Left colon (tissue), 2 donors: ENCODE results near the gene LYPD6B. TPM values are rescaled to one million over a fixed set of nuclear protein-coding genes. Genes with fewer than 3 reads are reported as not detected.

ENCODE experiments used
- ATAC-seq: fragments of 200-7000 bp; cut with Tn5 transposase; one replicate; pipeline ENCODE4 v1.9.1; 2020; ENCODE audit warnings: mild to moderate bottlenecking, moderate library complexity
- DNase-seq, 2 donors: peaks; one replicate each; pipeline ENCODE4 v3.0.0-alpha.2; 2020
- intact Hi-C, 2 donors: fragments of 100-400 bp; cut with DNase I in 1 of 2; cut with micrococcal nuclease in 1 of 2; formaldehyde crosslinking; loops; one replicate each; pipeline versions ENCODE4 v1.11.2 to v1.14.0; 2022; cut with DNase I, micrococcal nuclease
- long read RNA-seq: library from polyadenylated mRNA; unstranded; transcript quantifications from one replicate; pipeline ENCODE4 v2.0.0, GENCODE V29; 2021
- total RNA-seq, 2 donors: library from RNA; stranded (reverse); fragmentation: NEBNext Ultra II Directional; extraction: Animal tissue kit (Norgen Biotek cat#: 25700); gene quantifications; one replicate each; pipeline ENCODE4 v1.2.1, GENCODE V29; 2021
- donor health status: DM: no; HTN: no; CAD: no.
- donor health status: DM: yes; HTN: yes; CAD: no.

LYPD6B gene, protein sequence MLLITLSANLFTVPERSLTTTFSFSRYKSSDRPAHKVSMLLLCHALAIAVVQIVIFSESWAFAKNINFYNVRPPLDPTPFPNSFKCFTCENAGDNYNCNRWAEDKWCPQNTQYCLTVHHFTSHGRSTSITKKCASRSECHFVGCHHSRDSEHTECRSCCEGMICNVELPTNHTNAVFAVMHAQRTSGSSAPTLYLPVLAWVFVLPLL
- 1 to 10 TPM; 1.7 to 7.0 TPM for total RNA-seq
- long read RNA-seq, partial matches to known transcripts, result 0 of 3 reads
- long read RNA-seq, other reads (novel, unspliced or antisense), result 3 of 3 reads

DNA sequence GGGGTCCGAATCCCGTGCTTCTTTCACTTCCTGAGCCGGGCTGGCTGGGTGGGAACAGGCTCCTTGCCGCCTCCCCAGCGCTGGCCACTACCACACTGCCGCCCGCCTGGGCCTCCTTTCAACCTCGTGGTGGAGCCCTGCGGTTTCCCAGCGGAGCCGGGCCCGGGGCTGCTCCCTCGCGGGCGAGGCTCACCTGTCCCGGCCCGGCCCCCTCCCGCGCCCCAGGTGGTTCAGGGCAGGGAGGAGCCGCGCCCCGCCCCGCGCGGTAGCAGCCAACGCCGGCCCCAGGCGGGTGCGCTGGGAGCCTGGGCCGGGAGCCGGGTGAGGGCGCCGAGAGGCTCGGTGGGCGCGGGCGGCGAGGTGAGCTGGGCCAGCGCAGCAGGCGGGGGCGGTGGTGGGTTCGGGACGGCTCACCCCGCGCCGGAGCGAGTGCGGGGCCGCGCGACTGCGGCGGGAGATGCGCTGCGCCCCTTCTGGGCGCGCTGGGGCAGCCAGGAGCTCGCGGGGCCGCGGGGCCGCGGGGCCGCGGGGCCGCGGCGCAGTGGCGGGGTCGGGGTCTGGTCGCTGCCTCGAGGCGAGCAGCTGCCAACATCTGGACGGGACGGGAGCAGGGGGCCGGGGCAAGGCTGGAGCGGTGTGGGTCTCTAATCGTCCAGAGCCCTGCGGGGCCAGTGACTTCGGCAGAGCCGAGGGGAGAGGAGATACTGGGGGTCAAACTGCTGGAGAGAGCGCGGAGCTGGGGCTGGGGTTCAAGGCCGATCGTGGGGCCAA is at the start of gene LYPD6B:
Gene LYPD6B, plus strand, starts transcription at position 258 of the 771 bp plus-strand sequence. CDS start 92,250 bp downstream, outside the sequence.
- DNase-seq (peak; percentile 50 to 78), ATAC-seq (peak; percentile 96)
- intact Hi-C loops, result no loop called here

DNA sequence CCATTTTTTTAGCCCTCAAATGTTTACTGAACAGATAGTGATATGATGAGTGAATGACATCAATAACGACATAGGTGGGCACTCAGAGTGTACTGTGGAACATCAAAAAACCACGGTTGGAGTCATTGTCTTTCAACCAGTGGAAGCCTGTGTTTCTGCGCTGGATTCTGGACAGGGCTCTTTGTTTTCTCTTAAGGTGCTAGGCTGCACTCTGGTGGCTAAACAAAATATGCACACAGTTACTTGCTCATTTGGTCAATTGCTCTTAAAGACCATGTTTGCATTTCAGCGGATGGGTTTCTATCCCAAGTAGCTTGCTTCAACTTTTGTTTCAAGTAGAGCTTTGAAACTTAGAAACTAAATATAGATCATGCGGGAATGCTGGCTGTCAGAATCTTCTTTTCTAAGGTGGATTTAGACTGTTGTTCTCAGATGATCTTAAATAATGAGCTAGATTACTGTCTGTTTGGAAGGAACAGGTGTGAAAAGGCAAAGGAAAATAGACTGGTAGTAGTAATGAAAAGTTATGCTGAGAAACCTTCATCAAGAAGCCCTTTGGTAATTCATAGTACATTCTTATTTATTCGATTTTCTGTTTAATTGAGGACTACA is 48.5 kb upstream of the LYPD6B start:
- DNase-seq (peak; percentile 47 to 48), ATAC-seq (peak; percentile 90)
- intact Hi-C loops, result loop anchor here in 1 of 2 donors (5.0 kb wide), 1 partner anchor 1053 kb away; no protein-coding TSS in a partner anchor

DNA sequence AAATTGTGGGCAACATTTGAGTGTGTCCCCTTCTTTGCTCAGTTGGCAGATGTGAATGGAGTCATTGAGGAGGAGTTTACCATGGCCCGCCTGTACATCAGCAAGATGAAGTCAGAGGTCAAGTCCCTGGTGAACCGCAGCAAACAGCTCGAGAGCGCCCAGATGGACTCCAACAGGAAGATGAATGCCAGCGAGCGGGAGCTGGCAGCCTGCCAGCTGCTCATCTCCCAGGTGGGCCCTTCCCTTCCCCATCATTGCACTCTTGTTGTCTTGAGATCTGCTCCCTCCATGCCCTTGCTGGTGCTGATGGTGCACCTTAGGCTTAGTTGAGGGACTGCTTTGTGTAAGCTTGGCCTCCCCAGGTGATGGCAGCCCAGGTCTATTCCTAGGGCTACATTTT is 47.5 kb upstream of the LYPD6B start:
- DNase-seq, result no peak
- ATAC-seq, result no peak
- intact Hi-C loops, result no loop called here

DNA sequence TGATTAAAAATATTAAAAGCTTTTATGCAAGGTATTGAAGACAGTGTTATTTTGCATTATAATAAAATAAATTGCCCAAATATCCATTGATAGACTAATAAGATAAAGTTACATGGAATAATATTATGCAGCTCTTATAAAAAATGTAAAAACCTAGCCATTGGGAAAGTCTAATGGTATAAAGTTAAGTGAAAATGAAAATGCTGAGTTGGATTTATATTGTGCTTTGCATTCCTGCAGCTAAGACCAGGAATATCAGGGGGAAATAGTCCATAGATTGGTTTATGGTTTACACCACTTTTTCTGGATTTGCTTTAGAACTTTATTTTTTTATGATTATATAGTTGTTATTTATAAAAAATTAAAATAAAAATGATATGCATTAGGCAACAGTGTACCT is 46.1 kb upstream of the LYPD6B start:
- DNase-seq, result no peak
- intact Hi-C loops, result no loop called here
- ATAC-seq, result no peak

DNA sequence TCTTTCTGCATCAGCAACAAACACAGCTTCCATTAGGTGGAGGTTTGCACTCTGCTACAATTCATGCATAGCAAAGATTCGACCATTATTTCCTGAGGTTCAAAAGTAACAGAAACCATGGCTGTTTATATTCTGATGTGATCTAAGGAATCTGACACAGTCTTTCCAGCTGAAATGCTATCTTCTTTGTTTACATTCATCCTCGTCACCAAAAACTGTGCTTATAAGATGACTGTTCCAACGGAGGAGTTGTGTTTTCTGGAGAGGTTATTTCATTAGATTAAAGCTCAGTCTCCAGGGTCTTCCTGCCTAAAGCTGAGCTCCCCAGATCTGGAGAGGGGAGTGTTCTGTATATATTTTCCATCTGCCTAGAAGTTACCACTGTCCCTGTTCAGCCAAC is 45.1 kb upstream of the LYPD6B start:
- ATAC-seq, result no peak
- DNase-seq, result no peak
- intact Hi-C loops, result no loop called here

DNA sequence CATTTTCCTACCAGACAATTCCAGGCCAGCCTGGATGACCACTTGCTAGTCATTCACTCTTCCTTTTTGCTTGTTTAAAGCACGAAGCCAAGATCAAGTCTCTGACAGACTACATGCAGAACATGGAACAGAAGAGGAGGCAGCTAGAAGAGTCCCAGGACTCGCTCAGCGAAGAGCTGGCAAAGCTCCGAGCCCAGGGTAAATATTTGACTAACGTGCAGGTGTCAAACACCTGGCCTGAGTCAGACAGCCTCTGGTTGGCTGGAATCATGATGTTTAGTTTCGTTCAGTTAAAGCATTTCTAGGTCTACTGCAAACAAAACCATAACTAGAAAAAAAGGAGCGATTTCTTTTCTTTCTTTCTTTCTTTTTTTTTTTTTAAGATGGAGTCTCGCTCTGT is 44.2 kb upstream of the LYPD6B start:
- peak; percentile 86 for ATAC-seq
- peak; percentile 58 to 70 for DNase-seq
- intact Hi-C loops, result no loop called here

DNA sequence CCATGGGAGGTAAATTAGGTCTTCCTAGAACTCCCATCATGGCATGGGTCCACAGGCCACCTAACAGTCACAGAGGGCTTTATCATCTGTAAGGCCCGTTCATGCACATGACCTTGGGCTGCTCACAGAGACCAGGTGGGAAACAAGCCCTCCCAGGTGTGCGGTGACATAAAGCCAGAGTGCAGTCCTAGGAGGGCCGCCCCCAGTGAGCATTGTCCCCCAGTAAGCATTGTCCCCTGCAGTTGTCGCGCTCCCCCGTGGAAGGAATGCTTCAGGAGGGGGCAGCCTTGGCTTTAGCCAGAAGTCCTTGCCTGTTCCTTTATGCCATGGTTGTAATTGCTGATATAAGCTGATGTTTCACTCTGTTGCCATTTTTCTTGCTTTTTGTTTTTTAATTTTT is 41.7 kb upstream of the LYPD6B start:
- intact Hi-C loops, result no loop called here
- ATAC-seq, result no peak
- no peak for DNase-seq

DNA sequence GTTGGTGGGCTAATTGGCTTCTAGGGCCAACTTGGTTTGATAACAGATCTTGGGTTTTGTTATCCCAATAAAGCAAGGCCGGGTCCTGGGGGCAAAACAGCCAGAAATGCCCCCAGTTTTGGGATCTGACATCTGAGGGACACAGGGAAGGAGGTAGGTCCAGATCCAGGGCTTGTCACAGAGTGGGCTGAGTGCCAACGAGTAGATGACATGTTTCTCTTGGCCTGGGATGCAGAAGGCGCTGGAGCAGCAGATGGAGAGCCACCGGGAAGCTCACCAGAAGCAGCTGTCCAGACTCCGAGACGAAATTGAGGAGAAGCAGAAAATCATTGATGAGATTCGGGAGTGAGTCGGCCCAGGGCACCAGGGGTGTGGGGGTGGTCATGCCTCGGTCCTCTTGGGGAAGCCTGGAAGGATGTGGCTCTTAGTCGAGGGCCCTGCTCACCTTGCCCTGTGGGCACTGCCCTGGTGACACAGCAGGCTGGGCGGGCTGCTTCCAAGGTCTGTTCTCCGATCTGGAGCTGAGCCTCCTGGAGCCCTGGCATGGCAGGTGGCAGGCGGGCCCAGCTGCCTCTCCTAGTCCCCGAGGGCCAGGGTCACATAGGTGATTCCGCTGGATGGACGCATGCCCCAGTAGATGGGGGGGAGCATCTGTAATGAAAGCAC is 40.2 kb upstream of the LYPD6B start:
- ATAC-seq (no peak), DNase-seq (no peak)
- intact Hi-C loops, result no loop called here

DNA sequence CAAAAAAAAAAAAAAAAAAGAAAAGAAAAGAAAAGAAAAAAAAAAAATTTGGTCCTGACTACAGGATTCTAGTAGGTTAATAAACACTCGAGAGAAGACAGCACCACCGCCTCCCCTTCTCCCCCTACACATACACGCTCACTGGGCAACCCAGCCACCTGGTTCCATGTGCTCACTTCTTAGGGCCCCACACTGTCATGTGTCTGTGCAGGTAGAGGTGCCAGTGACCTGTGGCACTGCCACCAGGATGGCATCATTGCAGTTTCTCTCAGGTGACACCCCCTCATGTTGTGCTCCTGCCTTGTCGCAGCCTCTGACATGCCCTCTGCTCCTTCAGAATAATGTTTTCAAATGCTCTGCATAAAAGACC is 39.7 kb upstream of the LYPD6B start:
- no peak for DNase-seq
- no peak for ATAC-seq
- intact Hi-C loops, result no loop called here

DNA sequence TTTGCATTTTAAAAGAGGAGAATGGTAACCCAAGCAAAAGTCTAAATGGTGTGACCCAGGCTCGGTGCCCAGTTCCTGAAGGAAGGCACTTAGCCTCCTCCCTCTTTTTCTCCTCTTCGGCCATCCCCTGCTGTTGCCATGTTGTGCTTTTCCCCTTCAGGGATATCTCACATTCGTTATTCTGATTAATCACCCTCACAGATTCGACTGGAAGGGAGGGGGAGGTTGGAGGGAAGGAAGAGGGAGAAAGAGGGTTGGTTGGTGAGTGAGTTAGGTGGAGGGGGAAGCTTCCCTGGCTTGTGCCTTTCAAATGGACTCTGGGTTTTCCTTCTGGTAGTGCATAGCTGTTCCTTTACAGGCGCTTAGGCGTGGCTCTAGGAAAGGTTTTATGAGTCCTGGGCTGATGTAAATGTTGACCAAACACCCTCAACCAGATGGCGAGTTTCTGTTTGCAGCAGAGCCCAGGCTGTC is 39.0 kb upstream of the LYPD6B start:
- ATAC-seq, result peak; percentile 98
- intact Hi-C loops, result no loop called here
- DNase-seq, result peak; percentile 56 to 66

DNA sequence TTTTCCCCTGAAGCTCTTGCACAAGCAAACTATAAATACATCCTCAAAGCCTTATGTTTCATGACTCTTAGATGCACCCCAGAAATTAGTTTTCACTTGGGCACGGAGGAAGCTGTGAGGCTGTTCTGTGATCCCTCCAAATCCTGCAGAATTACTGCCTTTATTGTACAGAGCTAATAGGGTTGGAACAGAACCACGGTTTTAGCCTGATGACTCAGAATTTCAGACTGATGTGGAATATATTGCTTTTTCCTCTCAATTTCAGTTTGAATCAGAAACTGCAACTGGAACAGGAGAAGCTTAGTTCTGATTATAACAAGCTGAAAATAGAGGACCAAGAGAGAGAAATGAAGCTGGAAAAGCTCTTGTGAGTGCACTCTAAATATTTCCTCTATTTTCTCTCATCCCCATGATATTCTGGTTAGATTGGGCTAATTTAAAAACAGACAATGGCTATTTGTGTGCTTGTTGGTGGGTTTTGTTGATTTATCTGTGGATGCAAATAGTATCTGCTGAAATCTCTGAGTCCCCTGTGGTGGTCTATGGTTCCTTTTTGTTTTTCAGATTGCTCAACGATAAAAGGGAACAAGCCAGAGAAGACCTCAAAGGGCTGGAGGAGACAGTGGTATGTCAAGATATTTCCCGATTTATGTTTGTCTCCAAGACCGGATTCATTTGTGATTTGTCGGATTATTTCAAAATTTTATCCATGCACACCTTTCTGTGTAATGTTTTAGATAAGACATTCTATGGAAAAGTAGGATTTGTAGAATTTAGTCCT is 38.2 kb upstream of the LYPD6B start:
- intact Hi-C loops, result no loop called here
- DNase-seq, result no peak

DNA sequence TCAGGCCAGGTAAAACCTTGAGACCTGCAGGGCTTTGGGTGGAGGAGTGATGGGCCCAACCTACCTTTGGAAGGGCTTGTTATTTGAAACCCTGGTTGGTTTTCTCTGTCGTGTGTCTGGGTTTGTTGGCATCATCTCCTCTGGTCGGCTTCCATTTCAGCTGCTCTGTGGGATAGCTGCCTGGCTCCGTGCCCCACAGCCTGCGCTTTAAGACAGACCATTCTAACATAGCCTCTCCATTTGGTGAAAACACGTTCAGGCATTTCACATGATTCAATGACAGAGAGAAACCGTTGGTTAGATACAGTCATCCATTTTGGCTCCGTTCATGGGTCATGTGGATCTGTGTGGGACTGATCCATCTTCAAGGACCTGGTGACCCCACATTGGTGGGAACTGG is 37.0 kb upstream of the LYPD6B start:
- ATAC-seq, result no peak
- no peak for DNase-seq
- intact Hi-C loops, result no loop called here

More for the DNA sequence above, 38.2 kb upstream of the LYPD6B start:
- no peak for ATAC-seq

DNA sequence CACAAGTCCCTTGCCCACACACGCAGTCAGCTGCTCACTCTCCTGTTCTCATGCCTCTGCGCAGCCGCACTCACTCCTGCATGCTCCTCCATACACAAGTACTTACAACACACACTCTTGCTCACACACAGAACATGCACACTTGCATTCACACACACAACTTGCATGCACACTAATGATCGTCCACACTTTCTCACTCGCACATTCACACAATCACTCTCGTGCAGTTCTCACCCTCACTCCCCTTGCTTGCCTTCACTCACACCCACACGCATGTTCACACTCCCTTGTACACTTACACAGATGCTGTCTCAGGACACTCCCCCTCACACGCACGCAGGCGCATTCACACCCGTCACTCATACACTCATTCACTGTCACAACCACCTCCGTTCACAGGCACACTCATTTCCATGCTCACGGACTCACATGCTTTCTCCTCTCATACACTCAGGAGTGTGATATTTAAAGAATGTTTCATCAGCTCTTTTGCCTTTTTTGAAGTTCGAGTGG is 36.1 kb upstream of the LYPD6B start:
- intact Hi-C loops, result no loop called here
- no peak for ATAC-seq
- no peak for DNase-seq

DNA sequence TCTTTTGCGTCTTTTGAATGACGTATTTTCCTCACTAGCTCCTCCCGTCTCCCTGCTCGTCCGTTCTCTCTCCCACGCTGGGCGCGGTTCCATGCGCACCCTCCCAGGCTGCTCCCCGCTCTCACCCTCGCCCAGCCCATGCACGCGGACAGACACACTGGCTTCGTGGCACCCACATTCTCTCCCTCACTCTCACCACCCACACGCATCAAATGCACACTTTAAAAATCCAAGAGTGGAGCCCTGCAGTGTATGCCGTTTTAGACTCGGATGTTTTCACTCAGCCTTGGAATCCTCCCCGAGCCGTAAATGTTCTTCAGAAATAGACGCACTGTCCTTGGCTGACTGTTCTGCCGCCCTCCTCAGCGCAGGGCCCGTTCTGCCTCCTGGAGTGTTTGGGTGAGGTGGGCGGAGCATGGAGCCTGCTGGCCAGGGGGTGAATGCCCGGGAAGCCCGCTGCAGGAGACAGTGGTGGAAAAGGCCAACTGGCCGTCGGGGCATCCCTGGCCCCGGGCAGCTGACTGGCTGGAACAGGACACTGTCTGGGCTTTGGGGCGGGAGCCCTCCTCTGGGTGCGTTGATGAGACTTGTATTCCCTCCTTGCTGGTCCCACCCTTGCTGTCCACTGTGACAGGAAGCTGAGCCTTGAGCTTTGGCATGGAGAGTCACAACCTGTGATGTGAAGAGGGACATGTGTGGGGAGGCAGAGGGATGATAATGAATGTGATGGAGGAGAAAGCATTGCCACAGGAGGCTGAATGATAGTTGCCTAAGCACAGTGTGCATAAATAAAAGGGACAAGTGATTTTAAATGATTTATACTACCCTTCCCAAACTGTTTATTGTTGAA is 35.4 kb upstream of the LYPD6B start:
- DNase-seq (no peak), ATAC-seq (no peak)
- intact Hi-C loops, result no loop called here

DNA sequence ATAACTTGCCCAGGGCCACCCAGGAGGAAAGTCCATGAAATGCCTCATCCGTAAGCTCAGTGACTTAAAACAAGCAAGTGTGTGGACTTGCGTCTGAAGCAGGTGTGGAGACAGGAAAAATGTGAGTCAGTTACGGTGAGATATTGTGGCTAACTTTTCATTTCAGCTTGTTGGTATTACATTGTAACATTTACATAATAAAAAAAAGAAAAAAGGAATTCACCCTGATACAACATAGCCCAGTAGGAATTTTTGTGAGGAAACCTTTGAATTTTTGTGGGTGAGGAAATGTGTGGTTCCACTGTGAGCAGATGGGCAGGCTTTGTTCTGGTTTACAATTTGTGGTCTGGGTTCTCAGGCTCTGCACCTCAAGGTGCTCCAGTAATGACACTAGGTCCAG is 33.7 kb upstream of the LYPD6B start:
- no peak for DNase-seq
- ATAC-seq, result no peak
- intact Hi-C loops, result no loop called here

DNA sequence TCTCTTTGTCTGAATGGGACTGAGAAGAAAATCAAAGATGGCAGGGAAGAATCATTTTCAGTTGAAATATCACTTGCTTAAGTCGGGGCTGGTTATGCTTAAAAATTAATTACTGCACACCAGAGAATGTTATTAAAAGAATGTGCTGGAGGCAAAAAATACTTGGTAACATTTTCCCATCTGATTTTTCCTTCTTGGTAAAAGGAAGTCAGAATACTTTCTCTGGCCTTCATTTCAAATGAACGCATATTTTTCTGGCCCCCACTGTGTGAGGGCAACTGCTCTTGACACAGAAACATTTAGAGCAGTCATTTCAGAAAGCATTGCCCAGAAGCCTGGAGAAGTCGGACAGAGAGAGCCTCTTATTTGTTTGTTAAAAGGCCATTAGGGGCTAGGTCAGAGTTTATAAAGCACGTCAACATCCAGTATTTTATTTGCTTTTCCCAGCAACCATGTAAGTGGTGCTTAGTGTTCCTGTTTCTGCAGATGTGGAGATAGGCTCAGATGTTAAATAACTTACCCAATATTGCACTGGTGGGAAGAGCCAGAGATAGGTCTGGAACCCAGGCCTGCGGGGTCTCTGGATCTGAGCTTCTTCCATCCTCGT is 32.9 kb upstream of the LYPD6B start:
- DNase-seq (no peak), ATAC-seq (no peak)
- intact Hi-C loops, result no loop called here

DNA sequence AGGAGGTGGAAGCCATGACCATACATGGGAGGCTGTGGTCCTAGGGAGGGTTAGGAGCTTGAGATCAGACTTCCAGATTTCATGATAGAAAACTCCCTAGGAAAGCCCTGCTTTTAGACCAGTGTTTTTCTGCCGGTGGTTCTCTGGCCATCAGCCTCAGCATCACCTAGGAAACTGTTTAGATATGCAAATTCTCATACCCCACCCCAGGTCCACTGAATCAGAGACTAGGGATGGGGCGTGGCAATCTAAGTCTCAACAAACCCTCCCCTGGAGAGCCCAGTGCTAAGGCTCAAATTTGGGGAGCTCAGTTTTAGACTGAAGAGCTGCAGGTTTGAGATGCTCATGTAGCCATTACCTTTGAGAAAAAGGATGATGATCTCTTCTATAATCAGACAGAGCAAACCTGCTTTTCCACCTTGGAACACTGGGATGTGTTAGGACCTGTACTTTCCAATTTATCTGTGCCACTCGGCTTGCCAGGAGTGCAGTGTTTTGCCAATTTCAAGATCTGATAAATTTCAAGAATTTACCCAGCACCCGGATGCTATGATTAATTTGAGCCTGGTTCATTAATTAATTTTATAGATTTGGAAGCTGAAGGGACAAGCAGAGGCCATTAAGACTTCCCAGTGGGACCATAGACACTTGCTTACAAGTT is 31.5 kb upstream of the LYPD6B start:
- ATAC-seq (no peak), DNase-seq (no peak)
- intact Hi-C loops, result no loop called here
